Stimulated activated CD8-positive, alpha-beta memory T cell treated with anti-CD3 and anti-CD28 coated beads, Interleukin-4, amount 100 ng/mL, for 24 hours (primary cell): ENCODE data around the gene DTNB.

ENCODE experiments used
- DNase-seq: peaks from one replicate; pipeline ENCODE4 v3.0.0-alpha.2; 2020; ENCODE audit warnings: low read depth

The DTNB gene

GRCh38 chr2:25367296-25367695 lies 306.1 kb downstream of the DTNB start:
- DNase-seq, result no peak

- no peak for DNase-seq
These were observed 306.7 kb downstream of the DTNB start for GRCh38 chr2:25366629-25367028.

- DNase-seq, result no peak
These were observed 308.1 kb downstream of the DTNB start for GRCh38 chr2:25365241-25365640.

- DNase-seq, result no peak
These were observed 309.6 kb downstream of the DTNB start for GRCh38 chr2:25363733-25364132.

- DNase-seq, result peak; percentile 46
These were observed 310.8 kb downstream of the DTNB start for GRCh38 chr2:25362434-25363145.

GRCh38 chr2:25362049-25362433 lies 311.3 kb downstream of the DTNB start:
- DNase-seq, result peak; percentile 90

GRCh38 chr2:25361261-25362048 lies 311.9 kb downstream of the DTNB start:
- no peak for DNase-seq

GRCh38 chr2:25358836-25359235 lies 314.5 kb downstream of the DTNB start:
- no peak for DNase-seq

GRCh38 chr2:25358249-25358815 lies 315.0 kb downstream of the DTNB start:
- no peak for DNase-seq

GRCh38 chr2:25356088-25356487 lies 317.3 kb downstream of the DTNB start:
- DNase-seq, result no peak

GRCh38 chr2:25355270-25355669 lies 318.1 kb downstream of the DTNB start:
- DNase-seq, result no peak

GRCh38 chr2:25354116-25354515 lies 319.3 kb downstream of the DTNB start:
- no peak for DNase-seq

- DNase-seq, result no peak
These were observed 324.0 kb downstream of the DTNB start for GRCh38 chr2:25349397-25349796.

- no peak for DNase-seq
These were observed 325.5 kb downstream of the DTNB start for GRCh38 chr2:25347846-25348245.

GRCh38 chr2:25347205-25347815 lies 326.1 kb downstream of the DTNB start:
- DNase-seq, result peak; percentile 39

GRCh38 chr2:25343187-25343825 lies 330.1 kb downstream of the DTNB start:
- DNase-seq, result no peak

GRCh38 chr2:25342372-25343186 lies 330.8 kb downstream of the DTNB start:
- DNase-seq, result peak; percentile 75

- DNase-seq, result peak; percentile 55
These were observed 331.5 kb downstream of the DTNB start, which contains the start of gene DNMT3A for GRCh38 chr2:25341753-25342371. TSS of gene DNMT3A (minus strand) at chr2:25341925. CDS start at chr2:25313984, 27,941 bp downstream.

- DNase-seq, result no peak
These were observed 332.2 kb downstream of the DTNB start for GRCh38 chr2:25341011-25341727.
